SK-N-SH treated with all-trans-retinoic acid at 6 μM for 48 hours (cell line): Measurements from ENCODE around the gene KRTAP5-4.

Experiments
- ARNTL ChIP-seq: fragments of 450-650 bp; formaldehyde crosslinking; IDR thresholded peaks from 2 replicates; pipeline ENCODE4 v1.5.0; 2020; ENCODE audit warnings: low read depth, mild to moderate bottlenecking, moderate library complexity, borderline replicate concordance
- GLIS3 ChIP-seq: fragments of 250-450 bp; sonication (Bioruptor Pico); IDR thresholded peaks from 2 replicates; pipeline ENCODE4 v1.5.0; 2020; ENCODE audit warnings: mild to moderate bottlenecking, moderate library complexity
- ISL1 ChIP-seq: fragments of 250-450 bp; sonication (Bioruptor Pico); IDR thresholded peaks from 2 replicates; pipeline ENCODE4 v2.1.2; 2022; ENCODE audit warnings: mild to moderate bottlenecking, moderate library complexity
- POU6F1 ChIP-seq: fragments of 250-450 bp; sonication (Bioruptor Pico); IDR thresholded peaks from 2 replicates; pipeline ENCODE4 v1.8.0; 2021; ENCODE audit warnings: low read depth, mild to moderate bottlenecking, moderate library complexity, borderline replicate concordance
- PPARA ChIP-seq: fragments of 250-450 bp; sonication (Bioruptor Pico); IDR thresholded peaks from 2 replicates; pipeline ENCODE4 v1.5.0; 2020; ENCODE audit warnings: mild to moderate bottlenecking, borderline replicate concordance
- RARB ChIP-seq: fragments of 250-450 bp; sonication (Bioruptor Pico); IDR thresholded peaks from 2 replicates; pipeline ENCODE4 v1.8.0; 2021; ENCODE audit warnings: mild to moderate bottlenecking, moderate library complexity
- SNAI2 ChIP-seq: fragments of 250-450 bp; sonication (Bioruptor Pico); IDR thresholded peaks from 2 replicates; pipeline ENCODE4 v1.5.0; 2020; ENCODE audit warnings: mild to moderate bottlenecking, moderate library complexity
- TOX ChIP-seq: fragments of 250-450 bp; sonication (Bioruptor Pico); IDR thresholded peaks from 2 replicates; pipeline ENCODE4 v1.8.0; 2021; ENCODE audit warnings: mild to moderate bottlenecking, moderate library complexity, borderline replicate concordance
- TSHZ2 ChIP-seq: fragments of 250-450 bp; sonication (Bioruptor Pico); IDR thresholded peaks from 2 replicates; pipeline ENCODE4 v1.5.0; 2020; ENCODE audit warnings: mild to moderate bottlenecking, moderate library complexity
- ZC3H10 ChIP-seq: fragments of 250-450 bp; sonication (Bioruptor Pico); IDR thresholded peaks from 2 replicates; pipeline ENCODE4 v1.5.1; 2021; ENCODE audit warnings: mild to moderate bottlenecking, moderate library complexity
- ZFP3 ChIP-seq: fragments of 250-450 bp; sonication (Bioruptor Pico); IDR thresholded peaks from 2 replicates; pipeline ENCODE4 v1.5.0; 2020; ENCODE audit warnings: mild to moderate bottlenecking, moderate library complexity
- TF ChIP-seq, protein P1 (sequence below): fragments of 250-450 bp; sonication (Bioruptor Pico); IDR thresholded peaks from 2 replicates; pipeline ENCODE4 v1.5.1; 2020; ENCODE audit warnings: low read depth, mild to moderate bottlenecking, moderate library complexity

- TF ChIP-seq ARNTL (CRISPR knock-in tag) (no peak), ZFP3 (no peak), TOX (CRISPR knock-in tag) (no peak), ISL1 (CRISPR knock-in tag) (no peak), PPARA (CRISPR knock-in tag) (no peak), TSHZ2 (CRISPR knock-in tag) (no peak), SNAI2 (CRISPR knock-in tag) (no peak), ZC3H10 (no peak), RARB (CRISPR knock-in tag) (no peak), GLIS3 (CRISPR knock-in tag) (no peak), POU6F1 (CRISPR knock-in tag) (no peak)
- TF ChIP-seq, protein P1, sequence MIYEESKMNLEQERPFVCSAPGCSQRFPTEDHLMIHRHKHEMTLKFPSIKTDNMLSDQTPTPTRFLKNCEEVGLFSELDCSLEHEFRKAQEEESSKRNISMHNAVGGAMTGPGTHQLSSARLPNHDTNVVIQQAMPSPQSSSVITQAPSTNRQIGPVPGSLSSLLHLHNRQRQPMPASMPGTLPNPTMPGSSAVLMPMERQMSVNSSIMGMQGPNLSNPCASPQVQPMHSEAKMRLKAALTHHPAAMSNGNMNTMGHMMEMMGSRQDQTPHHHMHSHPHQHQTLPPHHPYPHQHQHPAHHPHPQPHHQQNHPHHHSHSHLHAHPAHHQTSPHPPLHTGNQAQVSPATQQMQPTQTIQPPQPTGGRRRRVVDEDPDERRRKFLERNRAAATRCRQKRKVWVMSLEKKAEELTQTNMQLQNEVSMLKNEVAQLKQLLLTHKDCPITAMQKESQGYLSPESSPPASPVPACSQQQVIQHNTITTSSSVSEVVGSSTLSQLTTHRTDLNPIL (CRISPR knock-in tag), result no peak
These were observed 3.7 kb downstream of the KRTAP5-4 start for GRCh38 chr11:1618231-1618630.
